Pancreas (tissue), 10 donors: ENCODE results near the gene NPRL2. TPM values are rescaled to one million over a fixed set of nuclear protein-coding genes. Genes with fewer than 3 reads are reported as not detected.

Source experiments
- ATAC-seq, 4 donors: fragments of 200-7000 bp; cut with Tn5 transposase; one replicate each; pipeline versions ENCODE4 v1.8.0 to v1.9.1; 2020; ENCODE audit warnings: mild to moderate bottlenecking in 4 of 4, moderate library complexity in 4 of 4
- DNase-seq, 6 donors: peaks; one replicate each; pipeline ENCODE4 v3.0.0-alpha.2; 2020
- FAIRE-seq: peaks from 2 replicates; lab custom pipeline; 2012; peaks lifted over from hg19 to GRCh38; lab: Jason Lieb, UNC
- H3K27ac ChIP-seq, 4 donors: fragments of 200-600 bp; sonication (generic); 1 replicate in 3 of 4; 2 replicates in 1 of 4; pipeline versions ENCODE4 v1.5.0 to v1.8.0; 2020
- H3K27me3 ChIP-seq, 4 donors: fragments of 200-600 bp; one replicate each; pipeline ENCODE4 v1.8.0; 2021
- H3K36me3 ChIP-seq, 3 donors: fragments of 200-600 bp; sonication (generic) in 1 of 3; one replicate each; pipeline versions ENCODE4 v1.5.0 to v1.8.0; 2020 to 2021
- H3K4me1 ChIP-seq, 3 donors: fragments of 200-600 bp; one replicate each; pipeline ENCODE4 v1.8.0; 2021
- H3K4me3 ChIP-seq, 4 donors: fragments of 200-600 bp; sonication (generic) in 2 of 4; one replicate each; pipeline versions ENCODE4 v1.5.0 to v1.8.0; 2020 to 2021
- H3K9me3 ChIP-seq, 4 donors: fragments of 200-600 bp; one replicate each; pipeline ENCODE4 v1.8.0; 2021
- WGBS, 2 donors: extraction: QIAGEN DNeasy Blood & Tissue Kit; methylation state at CpG; one replicate each; pipeline ENCODE4 v1.1.7; 2013; 5-methylcytosine and 5-hydroxymethylcytosine counted together
- intact Hi-C, 3 donors: fragments of 100-400 bp; cut with DNase I; formaldehyde crosslinking; loops; one replicate each; pipeline versions ENCODE4 v1.11.1 to v1.14.2; 2022
- polyA plus RNA-seq, 2 donors: library from polyadenylated mRNA; stranded (reverse); fragments of 200-250 nt; gene quantifications; one replicate each; pipeline ENCODE4 v1.2.3, GENCODE V29; 2013
- total RNA-seq, 6 donors: library from RNA; stranded (reverse); fragmentation: NEBNext Ultra II Directional in 4 of 6; extraction: Animal tissue kit (Norgen Biotek cat#: 25700) in 4 of 6; gene quantifications; one replicate each; pipeline versions ENCODE4 v1.2.1 to v1.2.4, GENCODE V29; 2021 to 2023
- TF ChIP-seq, protein P1 (sequence below), 4 donors: fragments of 200-600 bp; sonication (generic) in 3 of 4; IDR thresholded peaks; one replicate each; pipeline versions ENCODE4 v1.5.0 to v1.8.0; 2021; ENCODE audit warnings: antibody characterized with exemption in 4 of 4
- donor health status: healthy with polysubstance abuse.
- donor health status: DM: no; HTN: no; CAD: no; lungs with moderate emphysema.
- donor health status: DM: no; HTN: no; CAD: no.
- donor health status: control.
- donor health status: control.
- donor health status: Bipolar disorder and iron deficiency.
- donor health status: DM: yes; HTN: yes; CAD: no.
- donor health status: DM: no; HTN: no; CAD: no.
- donor health status: DM: no; HTN: no; CAD: no.
- donor health status: DM: yes; HTN: yes; CAD: no.

NPRL2 gene
- total and polyA plus RNA-seq, 8 donors = 17.1 to 41.8 (median 20.3) TPM

GRCh38 chr3:50380405-50381085, 30.0 kb upstream of the NPRL2 start:
- Histone ChIP-seq H3K4me3 (no peak overlapping the region), H3K27ac (no peak overlapping the region), H3K36me3 (no peaks in the 10 kb centered on the region), H3K27me3 (no peaks in the 10 kb centered on the region), H3K4me1 (no peaks in the 10 kb centered on the region), H3K9me3 (no peaks in the 10 kb centered on the region)
- ATAC-seq = no peak
- WGBS, 2 donors = 81 to 89% methylated on average over 16 to 17 of the region's 17 CpGs
- no peak for FAIRE-seq
- DNase-seq = no peak
- TF ChIP-seq, protein P1, sequence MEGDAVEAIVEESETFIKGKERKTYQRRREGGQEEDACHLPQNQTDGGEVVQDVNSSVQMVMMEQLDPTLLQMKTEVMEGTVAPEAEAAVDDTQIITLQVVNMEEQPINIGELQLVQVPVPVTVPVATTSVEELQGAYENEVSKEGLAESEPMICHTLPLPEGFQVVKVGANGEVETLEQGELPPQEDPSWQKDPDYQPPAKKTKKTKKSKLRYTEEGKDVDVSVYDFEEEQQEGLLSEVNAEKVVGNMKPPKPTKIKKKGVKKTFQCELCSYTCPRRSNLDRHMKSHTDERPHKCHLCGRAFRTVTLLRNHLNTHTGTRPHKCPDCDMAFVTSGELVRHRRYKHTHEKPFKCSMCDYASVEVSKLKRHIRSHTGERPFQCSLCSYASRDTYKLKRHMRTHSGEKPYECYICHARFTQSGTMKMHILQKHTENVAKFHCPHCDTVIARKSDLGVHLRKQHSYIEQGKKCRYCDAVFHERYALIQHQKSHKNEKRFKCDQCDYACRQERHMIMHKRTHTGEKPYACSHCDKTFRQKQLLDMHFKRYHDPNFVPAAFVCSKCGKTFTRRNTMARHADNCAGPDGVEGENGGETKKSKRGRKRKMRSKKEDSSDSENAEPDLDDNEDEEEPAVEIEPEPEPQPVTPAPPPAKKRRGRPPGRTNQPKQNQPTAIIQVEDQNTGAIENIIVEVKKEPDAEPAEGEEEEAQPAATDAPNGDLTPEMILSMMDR (IDR thresholded peaks at IDR 0.05) = no peak
- intact Hi-C loops = no loop called here

- DNase-seq (no peak), ATAC-seq (no peak), FAIRE-seq (no peak)
- no peaks in the 10 kb centered on the region for H3K27me3 ChIP-seq
- no peaks in the 10 kb centered on the region for H3K36me3 ChIP-seq
- WGBS, 2 donors = 86 to 91% methylated on average over 17 of the region's 17 CpGs
- no peaks in the 10 kb centered on the region for H3K4me1 ChIP-seq
- no peak overlapping the region for H3K4me3 ChIP-seq
- TF ChIP-seq, protein P1 (IDR thresholded peaks at IDR 0.05) = no peak
- intact Hi-C loops = no loop called here
- H3K27ac ChIP-seq = no peak overlapping the region
- no peaks in the 10 kb centered on the region for H3K9me3 ChIP-seq
Observed at GRCh38 chr3:50378757-50379156, 28.2 kb upstream of the NPRL2 start.

DNA sequence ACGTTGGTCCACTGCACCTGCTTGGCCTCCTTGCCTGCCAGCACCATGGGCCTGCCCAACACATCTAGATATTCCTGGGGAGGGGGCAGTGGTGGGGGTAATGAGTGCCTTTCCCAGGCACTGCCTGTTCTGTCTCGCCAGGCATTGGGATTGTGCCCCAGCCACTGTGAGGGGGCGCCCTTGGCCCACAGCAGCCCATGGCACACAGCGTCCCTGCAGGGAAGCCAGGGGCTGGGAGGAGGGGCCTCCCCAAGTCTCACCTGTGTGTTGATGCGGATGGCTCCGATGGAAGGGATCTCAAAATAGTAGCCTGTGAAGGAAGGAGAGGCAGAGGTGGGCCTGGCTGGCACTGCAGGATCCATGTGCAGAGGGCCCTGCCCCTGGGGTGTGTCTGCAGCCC, 27.4 kb upstream of the NPRL2 start:
- Histone ChIP-seq H3K9me3 (no peaks in the 10 kb centered on the region), H3K27me3 (no peaks in the 10 kb centered on the region), H3K27ac (no peak overlapping the region), H3K4me3 (no peak overlapping the region), H3K36me3 (no peaks in the 10 kb centered on the region), H3K4me1 (no peaks in the 10 kb centered on the region)
- TF ChIP-seq, protein P1 (IDR thresholded peaks at IDR 0.05) = no peak
- FAIRE-seq (no peak), ATAC-seq (no peak), DNase-seq (no peak)
- WGBS, 2 donors = 84 to 88% methylated on average over 6 of the region's 6 CpGs
- intact Hi-C loops = no loop called here

GRCh38 chr3:50375258-50375931, 24.8 kb upstream of the NPRL2 start:
- TF ChIP-seq, protein P1 (IDR thresholded peaks at IDR 0.05) = no peak

More at GRCh38 chr3:50375258-50375931, 24.8 kb upstream of the NPRL2 start:
- no peaks in the 10 kb centered on the region for H3K4me1 ChIP-seq
- ATAC-seq = no peak
- no peak for DNase-seq
- no peak overlapping the region for H3K4me3 ChIP-seq
- WGBS, 2 donors = 65 to 70% methylated on average over 6 to 7 of the region's 7 CpGs
- intact Hi-C loops = no loop called here
- H3K27me3 ChIP-seq = no peaks in the 10 kb centered on the region
- H3K9me3 ChIP-seq = no peaks in the 10 kb centered on the region
- no peaks in the 10 kb centered on the region for H3K36me3 ChIP-seq
- FAIRE-seq = no peak
- H3K27ac ChIP-seq = no peak overlapping the region
